Activated CD4-positive, alpha-beta T cell treated with anti-CD3 and anti-CD28 coated beads, Interleukin-2, Interleukin-4, amounts not matched to agents 100 ng/mL and 50 ng/mL, durations not matched to agents 16 hours and 8 hours (primary cell): ENCODE data around the gene TMEM115.
"Not testable (repeated sequence)": the region's sequence is repeated elsewhere in the genome, so short reads cannot be mapped to it uniquely, and the experiment has no call there.

Source experiments
- DNase-seq: peaks from one replicate; pipeline ENCODE4 v3.0.0-alpha.2; 2020; ENCODE audit warnings: low spot score

TMEM115 gene

GRCh38 chr3:50318615-50319014 lies 40.7 kb downstream of the TMEM115 start:
- DNase-seq = no peak

GRCh38 chr3:50318163-50318562 lies 41.2 kb downstream of the TMEM115 start:
- DNase-seq = no peak

GRCh38 chr3:50317300-50317699 lies 42.0 kb downstream of the TMEM115 start:
- no peak for DNase-seq

- DNase-seq = peak; percentile 61
Observed at GRCh38 chr3:50316657-50317242, 42.6 kb downstream of the TMEM115 start.

GRCh38 chr3:50314816-50315215 lies 44.5 kb downstream of the TMEM115 start:
- no peak for DNase-seq

GRCh38 chr3:50314342-50314741 lies 45.0 kb downstream of the TMEM115 start:
- no peak for DNase-seq

GRCh38 chr3:50312041-50312440 lies 47.3 kb downstream of the TMEM115 start:
- not testable (repeated sequence) for DNase-seq
